Measurements from ENCODE around the gene RPL31.

- TF ChIP-seq YY1 (IDR thresholded peaks at IDR 0.05; ENCODE audit: insufficient read depth, insufficient read length), result no peak
- TF ChIP-seq ZNF274 (IDR thresholded peaks at IDR 0.05; ENCODE audit: low read depth, low read length), result no peak
These were observed 36.5 kb upstream of the RPL31 start for GRCh38 chr2:100965596-100965995.

Data from NT2/D1 (cell line).